PFSK-1 (cell line): ENCODE data around the gene ITGB6.

Experiments used
- POLR2AphosphoS5 ChIP-seq: IDR thresholded peaks from 2 replicates; pipeline ENCODE4 v1.6.1; 2012; ENCODE audit warnings: low read depth, mild to moderate bottlenecking, control low read depth, low read length, moderate library complexity
- REST ChIP-seq, 2 experiments: IDR thresholded peaks; 2 replicates each; pipeline versions ENCODE4 v1.6.1 to v1.8.0; 2011 to 2012; ENCODE audit warnings: low read depth in 2 of 2, low read length in 2 of 2, control low read depth in 1 of 2, inconsistent platforms in 1 of 2, mild to moderate bottlenecking in 1 of 2, moderate library complexity in 1 of 2; ENCODE audit not compliant: insufficient read depth in 1 of 2
- SIN3A ChIP-seq: IDR thresholded peaks from 2 replicates; pipeline ENCODE4 v1.6.1; 2012; ENCODE audit warnings: mild to moderate bottlenecking, low read length, moderate library complexity, borderline replicate concordance; ENCODE audit not compliant: insufficient read depth
- TAF1 ChIP-seq: IDR thresholded peaks from 2 replicates; pipeline ENCODE4 v1.6.1; 2012; ENCODE audit warnings: low read length, control low read depth, borderline replicate concordance; ENCODE audit not compliant: insufficient read depth

DNA sequence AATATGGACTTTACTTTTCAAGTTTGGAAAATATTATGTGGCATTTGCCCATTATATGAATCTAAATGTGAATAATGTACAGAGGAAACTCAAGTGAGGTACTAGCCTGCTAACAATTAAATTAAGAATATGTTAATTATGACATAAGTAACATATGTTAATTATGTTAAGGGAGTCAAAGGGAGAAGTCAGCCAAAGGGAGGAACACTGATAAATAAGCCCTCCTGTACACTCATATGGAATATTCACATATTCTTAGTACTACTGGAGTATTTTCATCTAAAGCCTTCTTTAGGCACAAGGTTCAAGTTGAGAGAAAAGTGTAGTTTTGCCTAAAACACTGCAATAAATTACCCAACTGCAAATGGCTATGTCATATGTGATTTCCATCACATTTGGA is 30.1 kb downstream of the ITGB6 start:
- TF ChIP-seq TAF1: no peak
- TF ChIP-seq POLR2AphosphoS5: no peak
- TF ChIP-seq SIN3A: no peak
- TF ChIP-seq REST (IDR thresholded peaks at IDR 0.05; ENCODE audit: insufficient read depth in 1 of 2, low read depth in 2 of 2, low read length in 2 of 2): no peak
